ENCODE results near the gene OR52N1. TPM values are rescaled to one million over a fixed set of nuclear protein-coding genes. Genes with fewer than 3 reads are reported as not detected.

Gene OR52N1
- total RNA-seq (not detected), polyA plus RNA-seq (not detected)
- long read RNA-seq, donor 1: 0 reads
- long read RNA-seq, donor 2: 0 reads

DNA sequence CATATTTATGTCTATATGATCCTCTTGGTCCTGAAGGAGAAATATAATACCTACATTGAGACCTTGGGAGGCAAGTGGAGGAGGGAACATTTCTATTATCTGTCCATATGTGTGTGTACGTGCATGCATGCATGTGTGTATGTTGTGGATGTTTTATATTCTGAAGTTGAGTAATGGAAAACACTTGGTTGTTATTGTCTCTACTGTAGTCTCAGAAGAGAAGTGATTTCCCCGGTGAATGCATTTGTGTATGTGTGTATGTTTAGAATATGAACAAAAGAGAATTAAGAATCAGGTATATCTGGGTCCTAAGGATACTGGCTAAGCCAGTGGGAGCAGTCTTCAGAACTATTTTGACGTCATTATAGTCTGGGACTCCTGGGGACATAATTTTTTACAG lies at the start of gene OR52N1:
OR52N1 (minus strand) TSS at position 101 of the 400 bp plus-strand sequence. CDS start 2,449 bp downstream, outside the sequence.
- 71 to 75% methylated on average over 3 of the region's 3 CpGs for WGBS, 2 donors
- intact Hi-C loops (cut with DNase I): no loop called here
- H3K9me3 ChIP-seq (ENCODE audit: control insufficient read depth, low read length): no peaks in the 10 kb centered on the region
- no peaks in the 10 kb centered on the region for H3K36me3 ChIP-seq (ENCODE audit: control insufficient read depth in 1 of 2, insufficient read depth in 2 of 2, low read length in 1 of 2)
- no peaks in the 10 kb centered on the region for H3K4me1 ChIP-seq (ENCODE audit: control insufficient read depth in 1 of 2, insufficient read depth in 2 of 2, low read length in 2 of 2)
- no peaks in the 10 kb centered on the region for H3K27me3 ChIP-seq (ENCODE audit: control insufficient read depth in 1 of 2, insufficient read depth in 2 of 2, low read length in 1 of 2)
- no peak within 1 kb of the TSS for H3K4me3 ChIP-seq (ENCODE audit: low read length in 2 of 2)
- DNase-seq (no peak), ATAC-seq (ENCODE audit: low FRiP score) (no peak)
- H3K27ac ChIP-seq (ENCODE audit: low read depth in 1 of 2, low read length in 2 of 2): no peak within 1 kb of the TSS

DNA sequence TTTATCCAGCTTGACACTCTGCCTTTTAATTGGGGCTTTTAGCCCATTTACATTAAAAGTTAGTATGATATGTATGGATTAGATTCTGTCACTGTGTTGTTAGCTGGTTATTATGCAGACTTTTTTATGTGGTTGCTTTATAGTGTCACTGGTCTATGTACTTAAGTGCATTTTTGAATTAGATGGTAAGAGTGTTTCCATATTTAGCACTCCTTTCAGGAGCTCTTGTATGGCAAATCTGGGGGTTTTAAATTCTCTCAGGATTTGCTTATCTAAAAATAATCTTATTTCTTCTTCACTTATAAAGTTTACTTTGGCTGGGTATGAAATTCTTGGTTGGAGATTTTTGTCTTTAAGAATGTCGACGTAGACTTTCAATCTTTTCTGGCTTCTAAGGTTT lies 46.6 kb upstream of the OR52N1 start:
- H3K4me3 ChIP-seq (ENCODE audit: low read length in 2 of 2): no peak overlapping the region
- H3K9me3 ChIP-seq (ENCODE audit: control insufficient read depth, low read length): no peaks in the 10 kb centered on the region
- no peaks in the 10 kb centered on the region for H3K27me3 ChIP-seq (ENCODE audit: control insufficient read depth in 1 of 2, insufficient read depth in 2 of 2, low read length in 1 of 2)
- H3K27ac ChIP-seq (ENCODE audit: low read depth in 1 of 2, low read length in 2 of 2): no peak overlapping the region
- DNase-seq (no peak), ATAC-seq (ENCODE audit: low FRiP score) (no peak)
- H3K36me3 ChIP-seq (ENCODE audit: control insufficient read depth in 1 of 2, insufficient read depth in 2 of 2, low read length in 1 of 2): no peaks in the 10 kb centered on the region
- 10 to 27% methylated on average over 2 of the region's 2 CpGs for WGBS, 2 donors
- no peaks in the 10 kb centered on the region for H3K4me1 ChIP-seq (ENCODE audit: control insufficient read depth in 1 of 2, insufficient read depth in 2 of 2, low read length in 2 of 2)
- intact Hi-C loops (cut with DNase I): no loop called here

DNA sequence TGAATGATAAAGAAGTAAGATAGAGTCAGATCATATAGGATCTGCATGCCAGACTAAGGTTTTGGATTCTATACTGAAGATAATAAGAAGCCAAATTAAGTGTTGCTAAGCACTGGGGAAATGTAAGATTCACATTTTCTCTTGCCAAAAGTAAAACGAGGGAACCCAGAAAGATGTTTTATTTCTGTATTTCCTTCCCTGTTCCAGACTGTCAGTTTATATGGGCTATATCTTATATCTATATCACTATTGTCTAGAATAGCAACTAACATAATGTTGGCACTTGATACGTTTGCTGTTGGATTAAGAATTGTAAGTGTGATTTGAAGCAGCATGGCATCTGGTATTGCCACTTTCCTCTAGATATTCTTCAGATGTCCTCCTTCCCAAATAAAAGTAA lies 42.4 kb upstream of the OR52N1 start:
- no peak overlapping the region for H3K27ac ChIP-seq (ENCODE audit: low read depth in 1 of 2, low read length in 2 of 2)
- H3K9me3 ChIP-seq (ENCODE audit: control insufficient read depth, low read length): no peaks in the 10 kb centered on the region
- H3K4me3 ChIP-seq (ENCODE audit: low read length in 2 of 2): no peak overlapping the region
- ATAC-seq (ENCODE audit: low FRiP score) (no peak), DNase-seq (no peak)
- no peaks in the 10 kb centered on the region for H3K36me3 ChIP-seq (ENCODE audit: control insufficient read depth in 1 of 2, insufficient read depth in 2 of 2, low read length in 1 of 2)
- no peaks in the 10 kb centered on the region for H3K27me3 ChIP-seq (ENCODE audit: control insufficient read depth in 1 of 2, insufficient read depth in 2 of 2, low read length in 1 of 2)
- no peaks in the 10 kb centered on the region for H3K4me1 ChIP-seq (ENCODE audit: control insufficient read depth in 1 of 2, insufficient read depth in 2 of 2, low read length in 2 of 2)
- WGBS, 2 donors: 29 to 31% methylated on average over 2 of the region's 2 CpGs
- intact Hi-C loops (cut with DNase I): no loop called here

DNA sequence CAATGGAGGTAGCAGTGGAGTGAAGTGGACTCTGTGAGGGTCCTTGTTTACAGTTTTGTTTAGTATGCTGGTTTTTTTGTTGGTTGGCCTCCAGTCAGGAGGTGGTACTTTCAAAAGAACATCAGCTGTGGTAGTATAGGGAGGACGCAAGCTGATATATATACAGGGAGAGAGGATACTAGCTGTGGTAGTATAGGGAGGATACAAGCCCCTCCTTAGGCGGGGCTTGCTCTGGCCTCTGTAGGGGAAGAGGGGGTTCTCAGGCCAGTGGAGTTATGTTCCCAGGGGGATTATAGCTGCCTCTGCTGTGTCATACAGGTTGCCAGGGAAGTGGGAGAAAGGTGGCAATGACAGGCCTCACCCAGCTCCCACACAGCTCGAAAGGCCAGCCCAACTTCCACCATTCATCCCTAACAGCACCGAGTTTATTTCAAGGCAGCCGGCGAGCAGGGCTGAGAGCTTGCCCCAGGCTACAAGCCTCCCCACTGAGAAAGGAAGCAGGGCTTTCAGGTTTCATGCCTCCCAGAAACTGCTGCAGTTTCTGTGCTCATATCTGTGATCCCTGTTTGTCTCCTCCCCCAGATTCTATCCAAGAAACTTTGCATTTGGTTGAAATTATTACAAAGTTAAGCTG lies 40.2 kb upstream of the OR52N1 start:
- Histone ChIP-seq H3K27ac (ENCODE audit: low read depth in 1 of 2, low read length in 2 of 2) (no peak overlapping the region), H3K4me3 (ENCODE audit: low read length in 2 of 2) (no peak overlapping the region), H3K9me3 (ENCODE audit: control insufficient read depth, low read length) (peaks cover under 1% of the 10 kb centered on the region), H3K4me1 (ENCODE audit: control insufficient read depth in 1 of 2, insufficient read depth in 2 of 2, low read length in 2 of 2) (no peaks in the 10 kb centered on the region), H3K36me3 (ENCODE audit: control insufficient read depth in 1 of 2, insufficient read depth in 2 of 2, low read length in 1 of 2) (no peaks in the 10 kb centered on the region), H3K27me3 (ENCODE audit: control insufficient read depth in 1 of 2, insufficient read depth in 2 of 2, low read length in 1 of 2) (no peaks in the 10 kb centered on the region)
- 70 to 92% methylated on average over 6 of the region's 6 CpGs for WGBS, 2 donors
- no peak for ATAC-seq (ENCODE audit: low FRiP score)
- no peak for DNase-seq
- intact Hi-C loops (cut with DNase I): no loop called here

DNA sequence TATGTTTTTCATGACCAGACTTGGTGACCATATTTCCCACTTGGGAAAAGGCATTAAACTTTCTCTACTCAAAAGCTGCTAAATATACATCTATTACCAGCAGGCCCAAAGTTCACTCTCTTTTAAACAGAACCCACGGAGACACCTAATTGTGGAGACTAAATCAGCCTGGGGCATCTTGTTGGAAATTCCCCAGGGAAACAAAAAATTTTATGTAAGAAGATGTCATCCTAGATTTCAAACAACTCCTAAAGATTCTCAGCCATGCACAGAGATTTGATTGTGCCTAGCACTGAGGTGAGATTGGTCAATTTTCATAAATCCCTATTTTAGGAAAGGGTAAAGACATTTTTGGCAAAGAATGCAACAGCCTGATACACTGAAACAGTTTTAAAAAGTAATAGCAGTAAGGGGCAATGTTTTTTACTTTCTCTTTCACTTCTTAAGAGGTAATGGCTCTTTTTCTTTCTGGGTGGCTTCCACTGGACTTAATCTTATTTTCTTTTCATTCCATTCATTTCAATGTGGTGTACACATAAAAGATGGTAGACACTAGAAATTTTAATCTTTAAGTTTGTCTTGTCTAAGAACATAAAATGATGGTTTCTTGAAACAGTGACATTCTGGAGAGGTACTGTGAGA lies 27.3 kb upstream of the OR52N1 start:
- Histone ChIP-seq H3K9me3 (ENCODE audit: control insufficient read depth, low read length) (no peaks in the 10 kb centered on the region), H3K4me1 (ENCODE audit: control insufficient read depth in 1 of 2, insufficient read depth in 2 of 2, low read length in 2 of 2) (no peaks in the 10 kb centered on the region), H3K27ac (ENCODE audit: low read depth in 1 of 2, low read length in 2 of 2) (no peak overlapping the region), H3K36me3 (ENCODE audit: control insufficient read depth in 1 of 2, insufficient read depth in 2 of 2, low read length in 1 of 2) (no peaks in the 10 kb centered on the region), H3K27me3 (ENCODE audit: control insufficient read depth in 1 of 2, insufficient read depth in 2 of 2, low read length in 1 of 2) (no peaks in the 10 kb centered on the region), H3K4me3 (ENCODE audit: low read length in 2 of 2) (no peak overlapping the region)
- intact Hi-C loops (cut with DNase I): no loop called here
- ATAC-seq (ENCODE audit: low FRiP score): no peak
- WGBS, 2 donors: 45 to 50% methylated on average over 1 of the region's 1 CpG
- DNase-seq: no peak

DNA sequence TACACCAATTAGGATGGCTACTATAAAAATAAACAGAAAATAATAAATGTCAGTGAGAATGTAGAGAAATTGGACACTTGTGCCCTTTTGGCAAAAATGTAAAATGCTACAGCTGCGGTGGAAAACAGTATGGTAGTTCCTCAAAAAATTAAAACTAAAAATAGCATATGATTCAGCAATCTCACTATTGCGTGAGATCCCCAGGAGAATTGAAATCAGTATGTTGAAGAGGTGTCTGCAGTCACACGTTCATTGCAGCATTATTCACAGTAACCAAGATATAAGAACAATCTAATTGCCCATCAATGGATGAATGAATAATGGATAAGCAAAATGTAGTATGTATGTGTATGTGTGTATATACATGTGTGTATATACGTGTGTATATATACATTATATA lies 24.5 kb upstream of the OR52N1 start:
- ATAC-seq (ENCODE audit: low FRiP score): no peak
- WGBS, 2 donors: 11 to 16% methylated on average over 4 of the region's 4 CpGs

DNA sequence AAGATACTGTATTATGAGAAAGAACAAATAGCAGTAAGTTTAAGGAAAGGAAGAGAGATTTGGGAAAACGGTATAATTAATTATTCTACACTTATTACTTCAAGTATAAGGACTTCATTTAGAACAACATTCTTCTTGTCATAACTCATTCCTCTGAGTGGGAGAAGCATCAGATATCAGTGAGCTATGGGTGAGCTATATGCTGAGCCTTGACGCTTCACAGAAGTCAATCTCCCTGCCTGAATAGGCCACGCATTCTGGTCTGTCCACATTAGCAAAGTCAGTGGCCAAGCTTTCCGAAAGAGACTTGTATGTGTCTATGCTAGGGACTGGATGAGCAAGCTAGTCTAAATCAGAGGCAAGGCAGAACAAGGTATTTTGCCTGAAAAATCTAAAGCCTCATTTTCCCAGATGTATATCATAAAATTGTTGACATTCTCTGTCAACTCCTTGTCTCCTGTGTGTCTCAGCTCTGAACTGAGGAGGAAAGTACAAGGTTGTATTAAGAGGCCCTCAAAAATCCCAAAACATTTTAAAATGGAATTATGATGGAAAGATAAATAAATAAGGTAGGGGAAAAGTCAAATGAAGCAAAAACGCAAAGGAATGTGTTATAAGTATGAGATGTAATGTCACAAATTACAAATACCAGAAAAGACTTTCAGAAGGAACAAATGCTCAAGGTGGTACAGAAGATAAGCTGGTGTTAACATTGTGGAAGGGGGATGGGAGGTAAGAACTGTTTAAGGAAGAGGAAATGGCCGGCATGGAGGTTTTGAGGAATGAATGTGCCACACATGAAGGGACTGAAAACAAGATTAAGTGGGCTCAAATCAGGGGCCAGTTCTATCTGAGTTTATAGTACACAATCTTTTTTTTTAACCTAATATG lies 19.1 kb upstream of the OR52N1 start:
- Histone ChIP-seq H3K4me3 (ENCODE audit: low read length in 2 of 2) (no peak overlapping the region), H3K36me3 (ENCODE audit: control insufficient read depth in 1 of 2, insufficient read depth in 2 of 2, low read length in 1 of 2) (no peaks in the 10 kb centered on the region), H3K9me3 (ENCODE audit: control insufficient read depth, low read length) (no peaks in the 10 kb centered on the region), H3K27me3 (ENCODE audit: control insufficient read depth in 1 of 2, insufficient read depth in 2 of 2, low read length in 1 of 2) (no peaks in the 10 kb centered on the region), H3K27ac (ENCODE audit: low read depth in 1 of 2, low read length in 2 of 2) (no peak overlapping the region), H3K4me1 (ENCODE audit: control insufficient read depth in 1 of 2, insufficient read depth in 2 of 2, low read length in 2 of 2) (no peaks in the 10 kb centered on the region)
- intact Hi-C loops (cut with DNase I): loop anchor here (5.0 to 10.0 kb wide), 4 partner anchors 208 to 685 kb away; no protein-coding TSS in a partner anchor
- 69 to 70% methylated on average over 6 of the region's 6 CpGs for WGBS, 2 donors
- ATAC-seq (ENCODE audit: low FRiP score) (no peak), DNase-seq (no peak)

More for the DNA sequence above, 24.5 kb upstream of the OR52N1 start:
- Histone ChIP-seq H3K27ac (ENCODE audit: low read depth in 1 of 2, low read length in 2 of 2) (no peak overlapping the region), H3K4me1 (ENCODE audit: control insufficient read depth in 1 of 2, insufficient read depth in 2 of 2, low read length in 2 of 2) (no peaks in the 10 kb centered on the region), H3K9me3 (ENCODE audit: control insufficient read depth, low read length) (no peaks in the 10 kb centered on the region), H3K27me3 (ENCODE audit: control insufficient read depth in 1 of 2, insufficient read depth in 2 of 2, low read length in 1 of 2) (no peaks in the 10 kb centered on the region), H3K4me3 (ENCODE audit: low read length in 2 of 2) (no peak overlapping the region), H3K36me3 (ENCODE audit: control insufficient read depth in 1 of 2, insufficient read depth in 2 of 2, low read length in 1 of 2) (no peaks in the 10 kb centered on the region)
- intact Hi-C loops (cut with DNase I): no loop called here
- DNase-seq: no peak

DNA sequence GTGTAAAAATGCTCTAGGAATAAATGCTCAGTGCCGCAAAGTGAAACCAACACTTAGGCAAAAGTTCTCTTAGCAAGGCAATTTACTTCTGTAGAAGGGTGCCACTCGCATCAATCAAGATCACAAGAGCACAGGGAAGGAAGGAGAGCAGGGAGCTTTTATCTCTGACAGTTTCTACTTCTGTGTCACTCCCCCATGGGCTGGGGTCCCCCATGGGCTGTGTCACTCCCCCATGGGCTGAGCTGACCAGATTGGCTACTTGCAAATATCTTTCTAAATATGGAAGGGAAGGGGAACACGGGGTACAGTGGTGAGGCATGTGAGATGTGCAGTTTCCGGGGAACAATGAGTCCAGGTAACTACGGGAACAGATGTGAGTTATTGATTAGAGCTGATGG lies 18.1 kb upstream of the OR52N1 start:
- peaks cover 2% of the 10 kb centered on the region for H3K9me3 ChIP-seq (ENCODE audit: control insufficient read depth, low read length)
- peak overlapping the region in 1 of 2 donors; percentile 18 for H3K4me3 ChIP-seq (ENCODE audit: low read length in 2 of 2)
- H3K36me3 ChIP-seq (ENCODE audit: control insufficient read depth in 1 of 2, insufficient read depth in 2 of 2, low read length in 1 of 2): no peaks in the 10 kb centered on the region
- 56 to 63% methylated on average over 5 of the region's 5 CpGs for WGBS, 2 donors
- no peaks in the 10 kb centered on the region for H3K27me3 ChIP-seq (ENCODE audit: control insufficient read depth in 1 of 2, insufficient read depth in 2 of 2, low read length in 1 of 2)
- ATAC-seq (ENCODE audit: low FRiP score) (peak; percentile 11), DNase-seq (no peak)
- H3K27ac ChIP-seq (ENCODE audit: low read depth in 1 of 2, low read length in 2 of 2): no peak overlapping the region
- intact Hi-C loops (cut with DNase I): loop anchor here (5.0 to 10.0 kb wide), 4 partner anchors 207 to 684 kb away; no protein-coding TSS in a partner anchor
- no peaks in the 10 kb centered on the region for H3K4me1 ChIP-seq (ENCODE audit: control insufficient read depth in 1 of 2, insufficient read depth in 2 of 2, low read length in 2 of 2)
